Loucy (cell line): ENCODE measurements around the gene DNAJB6.

Experiments used
- CTCF ChIP-seq: fragments of 200-600 bp; sonication (generic); conservative IDR thresholded peaks from 2 replicates; pipeline ENCODE4 v1.5.1; 2014; ENCODE audit warnings: mild to moderate bottlenecking, antibody characterized with exemption, low read length
- EZH2phosphoT487 ChIP-seq: fragments of 200-600 bp; IDR thresholded peaks from 2 replicates; pipeline ENCODE4 v1.6.1; 2018; ENCODE audit warnings: antibody characterized with exemption, mild to moderate bottlenecking, moderate library complexity, borderline replicate concordance

- TF ChIP-seq CTCF (no peak), EZH2phosphoT487 (no peak)
These were observed 99.3 kb downstream of the DNAJB6 start for GRCh38 chr7:157436076-157436475.
